CD4-positive, alpha-beta memory T cell (primary cell): Measurements from ENCODE around the gene PXDC1. TPM values are rescaled to one million over a fixed set of nuclear protein-coding genes. Genes with fewer than 3 reads are reported as not detected.

Experiments
- CTCF ChIA-PET: fragments of 350-600 bp; sonication (Branson Sonifier 250); formaldehyde crosslinking; loops from one replicate; lab custom pipeline; 2021; ENCODE audit warnings: inconsistent platforms; ENCODE audit not compliant: partially characterized antibody; lab: Charles Lee
- POLR2A ChIA-PET: fragments of 350-600 bp; sonication (Branson Sonifier 250); formaldehyde crosslinking; loops from one replicate; lab custom pipeline; 2021; ENCODE audit not compliant: partially characterized antibody; lab: Charles Lee
- DNase-seq, 5 donors: peaks; one replicate each; pipeline versions ENCODE4 v3.0.0 to v3.0.0-alpha.2; 2020 to 2022; ENCODE audit warnings: mixed read lengths in 1 of 5
- H3K27ac ChIP-seq: one replicate; pipeline ENCODE4 v1.7.0; 2013; ENCODE audit warnings: low read depth, low read length
- H3K27me3 ChIP-seq: 2 replicates; pipeline ENCODE4 v1.7.0; 2013; ENCODE audit warnings: mild to moderate bottlenecking, low read length, moderate library complexity; ENCODE audit not compliant: insufficient read depth
- H3K36me3 ChIP-seq: 2 replicates; pipeline ENCODE4 v1.7.0; 2013; ENCODE audit warnings: mild to moderate bottlenecking, low read length, moderate library complexity; ENCODE audit not compliant: insufficient read depth
- H3K4me1 ChIP-seq: 2 replicates; pipeline ENCODE4 v1.7.0; 2013; ENCODE audit warnings: mild to moderate bottlenecking, low read length, moderate library complexity; ENCODE audit not compliant: insufficient read depth
- H3K4me3 ChIP-seq, 2 donors: one replicate each; pipeline ENCODE4 v1.7.0; 2013; ENCODE audit warnings: low read length in 2 of 2, mild to moderate bottlenecking in 1 of 2
- H3K9me3 ChIP-seq, 2 donors: one replicate each; pipeline ENCODE4 v1.7.0; 2013; ENCODE audit warnings: low read length in 2 of 2, control low read depth in 1 of 2; ENCODE audit not compliant: control insufficient read depth in 1 of 2
- H3K27ac Mint-ChIP-seq, 7 donors: one replicate each; pipeline ENCODE4 v1.8.0; 2020 to 2021; ENCODE audit warnings: mixed read lengths in 7 of 7, mild to moderate bottlenecking in 6 of 7, inconsistent platforms in 3 of 7, moderate library complexity in 3 of 7
- H3K27me3 Mint-ChIP-seq, 2 donors: one replicate each; pipeline ENCODE4 v1.8.0; 2020 to 2021; ENCODE audit warnings: mixed read lengths in 2 of 2
- H3K36me3 Mint-ChIP-seq, 2 donors: one replicate each; pipeline ENCODE4 v1.8.0; 2020 to 2021; ENCODE audit warnings: mixed read lengths in 2 of 2, inconsistent platforms in 1 of 2, mild to moderate bottlenecking in 1 of 2
- H3K4me1 Mint-ChIP-seq, 4 donors: one replicate each; pipeline ENCODE4 v1.8.0; 2020 to 2021; ENCODE audit warnings: mixed read lengths in 4 of 4, mild to moderate bottlenecking in 1 of 4
- H3K4me3 Mint-ChIP-seq, 8 donors: one replicate each; pipeline ENCODE4 v1.8.0; 2020 to 2021; ENCODE audit warnings: mixed read lengths in 8 of 8, mild to moderate bottlenecking in 7 of 8, moderate library complexity in 6 of 8, inconsistent platforms in 3 of 8
- H3K9me3 Mint-ChIP-seq, 8 donors: one replicate each; pipeline ENCODE4 v1.8.0; 2020 to 2021; ENCODE audit warnings: mixed read lengths in 8 of 8, mild to moderate bottlenecking in 5 of 8, inconsistent platforms in 3 of 8, moderate library complexity in 1 of 8
- intact Hi-C: fragments of 100-400 bp; cut with micrococcal nuclease; formaldehyde crosslinking; loops from one replicate; pipeline ENCODE4 v1.15.1; 2023
- polyA plus RNA-seq, 2 donors: library from polyadenylated mRNA; unstranded; fragments of 300-500 nt; fragmentation: Illumina TruSeq; gene quantifications; one replicate each; pipeline ENCODE4 v1.2.3, GENCODE V29; 2021
- total RNA-seq, 2 experiments: library from RNA; stranded (reverse); gene quantifications; one replicate each; pipeline ENCODE4 v1.2.3, GENCODE V29; 2021

PXDC1 gene
- total and polyA plus RNA-seq, 4 experiments from 2014 or later, result 0.50 to 0.52 TPM; not detected in 2

GRCh38 chr6:3729603-3730344, 21.7 kb downstream of the PXDC1 start:
- H3K4me1 Mint-ChIP-seq, result peaks cover 0 to 4% (median 2%) of the 10 kb centered on the region in 4 donors

GRCh38 chr6:3727593-3728108, 23.9 kb downstream of the PXDC1 start:
- CTCF ChIA-PET, result interaction anchor here (1.3 to 10.4 kb wide), 4 partner anchors 12 to 449 kb away, joined by 3 to 242 read pairs (median 4); no protein-coding TSS in a partner anchor
- H3K27me3 ChIP-seq, result no peaks in the 10 kb centered on the region
- no peak overlapping the region for H3K4me3 ChIP-seq
- Mint-ChIP-seq H3K27me3 (peaks cover 2 to 4% of the 10 kb centered on the region in 2 donors), H3K4me3 (no peak overlapping the region), H3K36me3 (no peaks in the 10 kb centered on the region), H3K4me1 (peaks cover 0 to 4% (median 2%) of the 10 kb centered on the region in 4 donors), H3K27ac (no peak overlapping the region), H3K9me3 (no peaks in the 10 kb centered on the region)
- H3K4me1 ChIP-seq, result peaks cover 3% of the 10 kb centered on the region
- intact Hi-C loops, result no loop called here
- no peaks in the 10 kb centered on the region for H3K9me3 ChIP-seq
- no peak for DNase-seq
- POLR2A ChIA-PET, result no interaction called here
- H3K36me3 ChIP-seq, result no peaks in the 10 kb centered on the region
- H3K27ac ChIP-seq, result no peak overlapping the region

More at GRCh38 chr6:3729603-3730344, 21.7 kb downstream of the PXDC1 start:
- H3K27me3 ChIP-seq, result no peaks in the 10 kb centered on the region
- Mint-ChIP-seq H3K9me3 (peaks cover 0 to 3% (median 0%) of the 10 kb centered on the region in 8 donors), H3K4me3 (no peak overlapping the region), H3K36me3 (no peaks in the 10 kb centered on the region), H3K27me3 (peaks cover 3 to 5% of the 10 kb centered on the region in 2 donors), H3K27ac (no peak overlapping the region)
- ChIA-PET POLR2A (no interaction called here), CTCF (interaction anchor here (0.5 to 10.4 kb wide), 6 partner anchors 10 to 622 kb away, joined by 3 to 242 read pairs (median 4); a partner anchor contains a TSS)
- intact Hi-C loops, result loop anchor here (5.0 kb wide), 2 partner anchors 272 to 662 kb away; partner anchors contain the start of genes RIPK1 and SLC22A23
- H3K4me3 ChIP-seq, result no peak overlapping the region
- H3K27ac ChIP-seq, result no peak overlapping the region
- H3K4me1 ChIP-seq, result peaks cover 3% of the 10 kb centered on the region
- H3K36me3 ChIP-seq, result no peaks in the 10 kb centered on the region
- DNase-seq, result no peak
- no peaks in the 10 kb centered on the region for H3K9me3 ChIP-seq

GRCh38 chr6:3727036-3727435, 24.5 kb downstream of the PXDC1 start:
- ChIA-PET CTCF (interaction anchor here (1.3 to 10.4 kb wide), 3 partner anchors 15 to 448 kb away, joined by 3 to 242 read pairs (median 4); no protein-coding TSS in a partner anchor), POLR2A (no interaction called here)
- peaks cover 0 to 2% (median 0%) of the 10 kb centered on the region in 4 donors for H3K4me1 Mint-ChIP-seq
- H3K27me3 Mint-ChIP-seq, result peaks cover 1 to 2% of the 10 kb centered on the region in 2 donors
- intact Hi-C loops, result no loop called here
- no peak overlapping the region for H3K4me3 Mint-ChIP-seq
- H3K4me3 ChIP-seq, result no peak overlapping the region
- H3K27ac ChIP-seq, result no peak overlapping the region
- H3K9me3 ChIP-seq, result no peaks in the 10 kb centered on the region
- no peak for DNase-seq
- H3K36me3 ChIP-seq, result no peaks in the 10 kb centered on the region
- no peak overlapping the region for H3K27ac Mint-ChIP-seq
- H3K27me3 ChIP-seq, result no peaks in the 10 kb centered on the region
- no peaks in the 10 kb centered on the region for H3K36me3 Mint-ChIP-seq
- H3K9me3 Mint-ChIP-seq, result no peaks in the 10 kb centered on the region
- no peaks in the 10 kb centered on the region for H3K4me1 ChIP-seq

GRCh38 chr6:3726421-3726820, 25.1 kb downstream of the PXDC1 start:
- H3K27ac Mint-ChIP-seq, result no peak overlapping the region
- Histone ChIP-seq H3K36me3 (no peaks in the 10 kb centered on the region), H3K9me3 (no peaks in the 10 kb centered on the region), H3K4me1 (no peaks in the 10 kb centered on the region), H3K27me3 (no peaks in the 10 kb centered on the region), H3K27ac (no peak overlapping the region), H3K4me3 (no peak overlapping the region)
- CTCF ChIA-PET, result interaction anchor here (1.0 to 10.4 kb wide), 4 partner anchors 9 to 448 kb away, joined by 3 to 242 read pairs (median 4); no protein-coding TSS in a partner anchor
- intact Hi-C loops, result no loop called here
- no peaks in the 10 kb centered on the region for H3K9me3 Mint-ChIP-seq
- DNase-seq, result no peak
- peaks cover 0 to 2% (median 0%) of the 10 kb centered on the region in 4 donors for H3K4me1 Mint-ChIP-seq
- no peak overlapping the region for H3K4me3 Mint-ChIP-seq
- H3K27me3 Mint-ChIP-seq, result peaks cover 1 to 2% of the 10 kb centered on the region in 2 donors
- H3K36me3 Mint-ChIP-seq, result no peaks in the 10 kb centered on the region
- POLR2A ChIA-PET, result no interaction called here

GRCh38 chr6:3725145-3726047, 26.1 kb downstream of the PXDC1 start:
- CTCF ChIA-PET, result interaction anchor here (1.0 to 1.3 kb wide), 3 partner anchors 10 to 435 kb away, joined by 3 to 4 read pairs (median 3); no protein-coding TSS in a partner anchor
- H3K27me3 Mint-ChIP-seq, result peaks cover 0 to 1% of the 10 kb centered on the region in 2 donors

GRCh38 chr6:3724451-3725144, 26.9 kb downstream of the PXDC1 start:
- no peak overlapping the region for H3K4me3 ChIP-seq
- no peaks in the 10 kb centered on the region for H3K36me3 ChIP-seq
- Mint-ChIP-seq H3K36me3 (no peaks in the 10 kb centered on the region), H3K9me3 (no peaks in the 10 kb centered on the region), H3K27ac (no peak overlapping the region), H3K27me3 (peaks cover 0 to 1% of the 10 kb centered on the region in 2 donors), H3K4me3 (no peak overlapping the region), H3K4me1 (peaks cover 0 to 2% (median 0%) of the 10 kb centered on the region in 4 donors)
- no peak for DNase-seq
- CTCF ChIA-PET, result interaction anchor here (1.1 kb wide), 1 partner anchor 435 kb away, joined by 4 read pairs; no protein-coding TSS in a partner anchor
- intact Hi-C loops, result no loop called here
- H3K27ac ChIP-seq, result no peak overlapping the region
- no peaks in the 10 kb centered on the region for H3K9me3 ChIP-seq
- POLR2A ChIA-PET, result no interaction called here
- H3K27me3 ChIP-seq, result no peaks in the 10 kb centered on the region
- H3K4me1 ChIP-seq, result no peaks in the 10 kb centered on the region

More at GRCh38 chr6:3725145-3726047, 26.1 kb downstream of the PXDC1 start:
- no peaks in the 10 kb centered on the region for H3K9me3 ChIP-seq
- POLR2A ChIA-PET, result no interaction called here
- H3K36me3 Mint-ChIP-seq, result no peaks in the 10 kb centered on the region
- no peaks in the 10 kb centered on the region for H3K9me3 Mint-ChIP-seq
- peaks cover 0 to 2% (median 0%) of the 10 kb centered on the region in 4 donors for H3K4me1 Mint-ChIP-seq
- no peak overlapping the region for H3K4me3 ChIP-seq
- H3K27ac ChIP-seq, result no peak overlapping the region
- intact Hi-C loops, result no loop called here
- H3K36me3 ChIP-seq, result no peaks in the 10 kb centered on the region
- H3K27me3 ChIP-seq, result no peaks in the 10 kb centered on the region
- no peak overlapping the region for H3K27ac Mint-ChIP-seq
- H3K4me3 Mint-ChIP-seq, result no peak overlapping the region
- H3K4me1 ChIP-seq, result no peaks in the 10 kb centered on the region
- no peak for DNase-seq
